ENCODE data around the gene TNNC1. TPM values are rescaled to one million over a fixed set of nuclear protein-coding genes. Genes with fewer than 3 reads are reported as not detected.

The TNNC1 gene
- total RNA-seq, 2 experiments from 2014 or later = 0.57 to 3.2 TPM

DNA sequence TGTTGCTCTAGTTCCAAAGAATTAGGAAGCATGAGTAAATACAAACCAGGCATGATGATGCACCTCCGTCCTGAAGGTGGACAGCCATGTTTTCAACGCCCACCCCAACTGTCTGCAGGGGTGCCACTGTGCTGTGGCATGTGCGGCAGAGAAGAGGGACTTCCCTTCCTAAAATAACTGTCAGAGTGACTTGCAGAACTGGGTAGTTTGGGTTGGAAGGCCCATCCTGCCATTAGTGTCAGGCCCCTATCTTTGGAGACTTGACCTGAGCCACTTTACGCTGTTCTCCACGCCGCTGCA, 23.9 kb upstream of the TNNC1 start:
- no peaks in the 10 kb centered on the region for H3K9me2 ChIP-seq (ENCODE audit: insufficient read depth, low read length)
- CTCF ChIA-PET (ENCODE audit: unreplicated experiment) = no interaction called here
- no peaks in the 10 kb centered on the region for H4K20me1 ChIP-seq (ENCODE audit: insufficient read depth, low read length)
- TF ChIP-seq, protein P1, sequence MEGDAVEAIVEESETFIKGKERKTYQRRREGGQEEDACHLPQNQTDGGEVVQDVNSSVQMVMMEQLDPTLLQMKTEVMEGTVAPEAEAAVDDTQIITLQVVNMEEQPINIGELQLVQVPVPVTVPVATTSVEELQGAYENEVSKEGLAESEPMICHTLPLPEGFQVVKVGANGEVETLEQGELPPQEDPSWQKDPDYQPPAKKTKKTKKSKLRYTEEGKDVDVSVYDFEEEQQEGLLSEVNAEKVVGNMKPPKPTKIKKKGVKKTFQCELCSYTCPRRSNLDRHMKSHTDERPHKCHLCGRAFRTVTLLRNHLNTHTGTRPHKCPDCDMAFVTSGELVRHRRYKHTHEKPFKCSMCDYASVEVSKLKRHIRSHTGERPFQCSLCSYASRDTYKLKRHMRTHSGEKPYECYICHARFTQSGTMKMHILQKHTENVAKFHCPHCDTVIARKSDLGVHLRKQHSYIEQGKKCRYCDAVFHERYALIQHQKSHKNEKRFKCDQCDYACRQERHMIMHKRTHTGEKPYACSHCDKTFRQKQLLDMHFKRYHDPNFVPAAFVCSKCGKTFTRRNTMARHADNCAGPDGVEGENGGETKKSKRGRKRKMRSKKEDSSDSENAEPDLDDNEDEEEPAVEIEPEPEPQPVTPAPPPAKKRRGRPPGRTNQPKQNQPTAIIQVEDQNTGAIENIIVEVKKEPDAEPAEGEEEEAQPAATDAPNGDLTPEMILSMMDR (conservative IDR thresholded peaks at IDR 0.05; ENCODE audit: low read length) = no peak
- no peak for TF ChIP-seq EZH2phosphoT487 (IDR thresholded peaks at IDR 0.05; ENCODE audit: borderline replicate concordance, low read depth, low read length)
- no peak overlapping the region for H3K4me2 ChIP-seq (ENCODE audit: low read length)
- H3K36me3 ChIP-seq (ENCODE audit: insufficient read depth, low read length) = peaks cover 97% of the 10 kb centered on the region
- no TSS peak for BruUV-seq (replicated peaks)
- H2AFZ ChIP-seq (ENCODE audit: low read length) = no peak overlapping the region
- intact Hi-C loops (cut with micrococcal nuclease; ENCODE audit: unreplicated experiment) = no loop called here
- H3K4me3 ChIP-seq (ENCODE audit: low read depth, low read length, poor library complexity, severe bottlenecking) = no peak overlapping the region
- H3K4me1 ChIP-seq (ENCODE audit: insufficient read depth, low read length, poor library complexity, severe bottlenecking) = no peaks in the 10 kb centered on the region
- no peaks in the 10 kb centered on the region for H3K79me2 ChIP-seq (ENCODE audit: insufficient read depth, low read depth, low read length)
- H3K9me3 ChIP-seq (ENCODE audit: low read length) = no peaks in the 10 kb centered on the region
- no peak for DNase-seq (ENCODE audit: low spot score)
- POLR2A ChIA-PET = no interaction called here
- no peak overlapping the region for H3K27ac ChIP-seq (ENCODE audit: low read depth, low read length, poor library complexity, severe bottlenecking)

GRCh38 chr3:52477076-52477795, 23.4 kb upstream of the TNNC1 start:
- no peaks in the 10 kb centered on the region for H4K20me1 ChIP-seq (ENCODE audit: insufficient read depth, low read length)
- DNase-seq (ENCODE audit: low spot score) = no peak
- no peaks in the 10 kb centered on the region for H3K9me2 ChIP-seq (ENCODE audit: insufficient read depth, low read length)
- no peaks in the 10 kb centered on the region for H3K4me1 ChIP-seq (ENCODE audit: insufficient read depth, low read length, poor library complexity, severe bottlenecking)
- H3K36me3 ChIP-seq (ENCODE audit: insufficient read depth, low read length) = peaks cover 97% of the 10 kb centered on the region
- H3K4me2 ChIP-seq (ENCODE audit: low read length) = no peak overlapping the region
- TF ChIP-seq, protein P1 (conservative IDR thresholded peaks at IDR 0.05; ENCODE audit: low read length) = no peak
- TF ChIP-seq EZH2phosphoT487 (IDR thresholded peaks at IDR 0.05; ENCODE audit: borderline replicate concordance, low read depth, low read length) = no peak
- intact Hi-C loops (cut with micrococcal nuclease; ENCODE audit: unreplicated experiment) = no loop called here
- no peak overlapping the region for H3K27ac ChIP-seq (ENCODE audit: low read depth, low read length, poor library complexity, severe bottlenecking)
- BruUV-seq (replicated peaks) = no TSS peak
- H2AFZ ChIP-seq (ENCODE audit: low read length) = no peak overlapping the region
- H3K4me3 ChIP-seq (ENCODE audit: low read depth, low read length, poor library complexity, severe bottlenecking) = no peak overlapping the region
- ChIA-PET CTCF (ENCODE audit: unreplicated experiment) (no interaction called here), POLR2A (no interaction called here)
- no peaks in the 10 kb centered on the region for H3K9me3 ChIP-seq (ENCODE audit: low read length)
- H3K79me2 ChIP-seq (ENCODE audit: insufficient read depth, low read depth, low read length) = no peaks in the 10 kb centered on the region

- Histone ChIP-seq H3K36me3 (ENCODE audit: insufficient read depth, low read length) (peaks cover 66% of the 10 kb centered on the region), H3K4me1 (ENCODE audit: insufficient read depth, low read length, poor library complexity, severe bottlenecking) (no peaks in the 10 kb centered on the region), H2AFZ (ENCODE audit: low read length) (no peak overlapping the region), H3K79me2 (ENCODE audit: insufficient read depth, low read depth, low read length) (no peaks in the 10 kb centered on the region), H3K4me3 (ENCODE audit: low read depth, low read length, poor library complexity, severe bottlenecking) (no peak overlapping the region), H3K9me3 (ENCODE audit: low read length) (no peaks in the 10 kb centered on the region), H3K9me2 (ENCODE audit: insufficient read depth, low read length) (no peaks in the 10 kb centered on the region), H3K27ac (ENCODE audit: low read depth, low read length, poor library complexity, severe bottlenecking) (no peak overlapping the region), H3K4me2 (ENCODE audit: low read length) (no peak overlapping the region), H4K20me1 (ENCODE audit: insufficient read depth, low read length) (no peaks in the 10 kb centered on the region)
- DNase-seq (ENCODE audit: low spot score) = no peak
- intact Hi-C loops (cut with micrococcal nuclease; ENCODE audit: unreplicated experiment) = loop anchor here (5.0 kb wide), 1 partner anchor 64 kb away; the partner anchor contains the start of gene UQCC5
- ChIA-PET POLR2A (no interaction called here), CTCF (ENCODE audit: unreplicated experiment) (no interaction called here)
- TF ChIP-seq, protein P1 (conservative IDR thresholded peaks at IDR 0.05; ENCODE audit: low read length) = no peak
- TF ChIP-seq EZH2phosphoT487 (IDR thresholded peaks at IDR 0.05; ENCODE audit: borderline replicate concordance, low read depth, low read length) = no peak
- no TSS peak for BruUV-seq (replicated peaks)
Observed at GRCh38 chr3:52473026-52473425, 19.2 kb upstream of the TNNC1 start.
